GM12801 (cell line): ENCODE results near the gene NWD2.

Source experiments
- CTCF ChIP-seq: IDR thresholded peaks from one replicate; pipeline ENCODE4 v1.5.1; 2011; ENCODE audit warnings: control low read depth; ENCODE audit not compliant: insufficient read length; ENCODE audit errors: extremely low read depth

The NWD2 gene

DNA sequence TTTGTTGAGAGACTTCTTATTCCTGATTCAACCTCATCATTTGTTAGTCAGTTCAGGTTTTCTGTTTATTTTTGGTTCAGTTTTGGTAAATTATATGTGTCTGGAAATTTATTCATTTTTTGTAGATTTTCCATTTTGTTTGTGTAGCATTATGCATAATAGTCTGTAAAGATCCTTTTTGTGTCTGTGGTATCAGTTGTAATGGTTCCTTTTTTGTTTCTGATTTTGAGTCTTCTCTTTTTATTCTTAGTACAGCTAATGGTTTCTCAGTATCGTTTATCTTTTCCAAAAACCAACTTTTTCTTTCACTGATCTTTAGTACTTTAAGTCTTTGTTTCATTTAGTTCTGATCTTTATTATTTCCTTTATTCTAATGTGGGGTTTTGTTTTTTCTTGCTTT lies 61.4 kb downstream of the NWD2 start:
- no peak for TF ChIP-seq CTCF

DNA sequence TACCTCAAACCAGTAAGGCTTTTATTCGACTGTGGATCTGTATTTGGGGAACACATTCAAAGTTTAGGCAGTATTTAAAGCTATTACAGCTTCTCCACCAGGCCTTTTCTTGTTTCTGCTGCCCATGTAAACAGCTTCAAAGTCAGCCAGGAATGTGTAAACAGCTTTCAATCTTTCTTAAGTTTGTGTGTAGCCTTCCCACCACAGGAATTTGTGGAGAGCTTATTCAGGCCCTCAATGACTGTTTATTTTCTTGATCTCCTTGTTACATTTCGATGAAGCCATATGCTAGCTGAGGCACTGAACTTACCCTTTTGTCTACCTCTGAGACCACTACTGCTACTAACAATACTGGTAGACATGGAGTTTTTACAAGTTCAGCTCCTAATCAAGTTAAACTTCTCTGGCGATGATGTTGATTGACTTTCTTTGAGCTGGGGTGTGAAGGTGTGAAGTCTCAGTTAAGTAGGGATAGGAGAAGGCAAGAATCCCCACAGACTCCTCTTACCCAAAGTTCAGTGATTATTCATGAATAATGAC lies 72.6 kb downstream of the NWD2 start:
- no peak for TF ChIP-seq CTCF

DNA sequence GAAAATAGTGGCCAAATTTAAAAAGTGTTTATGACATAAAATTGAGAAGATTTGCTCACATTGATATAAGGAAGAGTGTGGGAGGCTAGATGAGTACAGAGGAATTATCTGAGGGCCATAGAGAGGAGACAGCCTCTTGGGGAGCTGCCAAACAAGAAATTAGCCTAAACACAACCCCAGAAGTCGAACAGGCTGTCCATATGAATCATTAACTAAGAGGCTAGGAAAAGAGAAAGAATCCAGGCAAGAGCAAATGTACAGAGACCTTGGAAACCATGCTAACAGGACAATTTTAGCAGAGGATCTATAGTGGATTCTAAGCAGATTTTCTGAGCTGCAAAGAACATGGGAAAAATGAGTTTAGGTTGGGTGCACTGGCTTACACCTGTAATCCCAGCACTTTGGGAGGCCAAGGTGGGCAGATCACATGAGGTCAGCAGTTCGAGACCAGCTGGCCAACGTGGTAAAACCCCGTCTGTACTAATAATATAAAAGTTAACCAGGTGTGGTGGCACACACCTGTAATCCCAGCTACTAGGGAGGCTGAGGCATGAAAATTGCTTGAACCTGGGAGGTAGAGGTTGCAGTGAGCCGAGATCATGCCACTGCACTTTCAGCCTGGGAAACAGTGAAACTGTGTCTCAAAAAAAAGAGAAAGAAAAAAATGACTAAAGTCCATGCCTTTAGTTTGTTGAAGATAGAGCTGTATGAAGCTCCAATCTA lies 76.1 kb downstream of the NWD2 start:
- no peak for TF ChIP-seq CTCF

DNA sequence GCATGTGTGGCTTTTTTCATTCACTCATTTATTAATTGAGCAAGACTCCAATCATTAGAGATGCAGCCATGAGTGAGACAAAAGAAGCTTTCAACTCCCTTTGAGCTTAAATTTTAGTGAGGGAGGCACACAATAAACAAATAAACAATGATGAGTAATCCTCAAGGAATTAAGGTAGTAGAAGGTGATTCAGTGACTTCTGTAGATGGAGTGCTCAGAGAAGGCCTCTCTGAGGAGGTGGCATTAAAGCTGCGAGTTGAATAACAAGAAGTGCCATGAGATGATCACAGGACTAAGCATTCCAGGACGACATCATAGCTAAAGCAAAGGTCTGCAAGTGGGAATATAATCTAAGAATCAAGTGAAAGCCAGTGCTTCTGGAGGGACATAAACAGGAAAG lies 77.6 kb downstream of the NWD2 start:
- no peak for TF ChIP-seq CTCF

- TF ChIP-seq CTCF = no peak
Observed at GRCh38 chr4:37324546-37324945, 80.0 kb downstream of the NWD2 start.

- no peak for TF ChIP-seq CTCF
Observed at GRCh38 chr4:37326852-37327251, 82.3 kb downstream of the NWD2 start.

DNA sequence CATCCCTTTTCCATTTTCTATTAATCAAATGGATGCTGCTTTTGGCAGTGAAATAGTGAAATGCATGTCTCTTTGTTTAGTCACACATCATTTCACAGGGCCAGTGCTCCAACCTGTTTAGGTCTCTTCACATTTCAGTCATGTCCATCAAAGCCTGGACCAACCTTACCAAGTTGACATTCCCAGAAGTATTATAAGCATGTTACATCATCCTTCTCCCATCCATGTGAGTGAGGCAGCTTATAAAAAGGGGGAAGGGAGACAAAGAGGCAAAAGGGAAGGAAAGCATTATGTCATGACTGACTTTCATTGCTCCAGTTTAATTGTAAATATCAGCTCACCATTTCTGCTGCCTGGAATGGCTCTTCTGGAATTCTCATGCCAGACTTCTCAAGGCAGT lies 94.4 kb downstream of the NWD2 start:
- TF ChIP-seq CTCF = no peak
